ENCODE data around the gene FBXO30. TPM values are rescaled to one million over a fixed set of nuclear protein-coding genes. Genes with fewer than 3 reads are reported as not detected.

The FBXO30 gene
- total and polyA plus RNA-seq, 10 donors: 2.1 to 11.1 (median 8.7) TPM

DNA sequence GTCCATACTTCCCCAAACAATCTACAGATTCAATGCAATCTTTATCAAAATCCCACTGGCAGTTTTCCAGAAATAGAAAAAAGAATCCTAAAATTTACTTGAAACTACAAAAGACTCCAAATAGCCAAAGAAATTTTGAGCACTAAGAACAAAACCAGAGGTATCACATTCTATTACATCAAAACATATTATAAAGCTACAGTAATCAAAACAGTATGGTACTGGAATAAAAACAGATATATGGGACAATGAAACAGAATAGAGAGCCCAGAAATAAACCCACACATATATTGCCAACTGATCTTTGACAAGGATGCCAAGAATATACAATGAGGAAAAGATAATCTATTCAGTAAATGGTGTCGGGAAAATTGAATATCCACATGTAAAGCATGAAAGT lies 46.0 kb upstream of the FBXO30 start:
- no peak overlapping the region for H3K27ac ChIP-seq
- H3K9me3 ChIP-seq: peaks cover 0 to 15% (median 8%) of the 10 kb centered on the region in 8 donors
- DNase-seq: no peak
- peaks cover 3 to 27% (median 17%) of the 10 kb centered on the region in 6 donors for H3K4me1 ChIP-seq
- TF ChIP-seq POLR2AphosphoS5 (IDR thresholded peaks at IDR 0.05) (no peak), POLR2A (IDR thresholded peaks at IDR 0.05) (no peak)
- TF ChIP-seq, protein P1, sequence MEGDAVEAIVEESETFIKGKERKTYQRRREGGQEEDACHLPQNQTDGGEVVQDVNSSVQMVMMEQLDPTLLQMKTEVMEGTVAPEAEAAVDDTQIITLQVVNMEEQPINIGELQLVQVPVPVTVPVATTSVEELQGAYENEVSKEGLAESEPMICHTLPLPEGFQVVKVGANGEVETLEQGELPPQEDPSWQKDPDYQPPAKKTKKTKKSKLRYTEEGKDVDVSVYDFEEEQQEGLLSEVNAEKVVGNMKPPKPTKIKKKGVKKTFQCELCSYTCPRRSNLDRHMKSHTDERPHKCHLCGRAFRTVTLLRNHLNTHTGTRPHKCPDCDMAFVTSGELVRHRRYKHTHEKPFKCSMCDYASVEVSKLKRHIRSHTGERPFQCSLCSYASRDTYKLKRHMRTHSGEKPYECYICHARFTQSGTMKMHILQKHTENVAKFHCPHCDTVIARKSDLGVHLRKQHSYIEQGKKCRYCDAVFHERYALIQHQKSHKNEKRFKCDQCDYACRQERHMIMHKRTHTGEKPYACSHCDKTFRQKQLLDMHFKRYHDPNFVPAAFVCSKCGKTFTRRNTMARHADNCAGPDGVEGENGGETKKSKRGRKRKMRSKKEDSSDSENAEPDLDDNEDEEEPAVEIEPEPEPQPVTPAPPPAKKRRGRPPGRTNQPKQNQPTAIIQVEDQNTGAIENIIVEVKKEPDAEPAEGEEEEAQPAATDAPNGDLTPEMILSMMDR (IDR thresholded peaks at IDR 0.05 in 8 of 11, conservative IDR thresholded peaks at IDR 0.05 in 3 of 11): no peak
- no peaks in the 10 kb centered on the region for H3K27me3 ChIP-seq (replicated peaks in 1 of 7)
- 97 to 100% (median 100%) methylated on average over 1 of the region's 1 CpG for WGBS, 5 donors
- intact Hi-C loops (cut with DNase I; ENCODE audit: low total_unique reads): no loop called here
- H3K36me3 ChIP-seq: peaks cover 0 to 6% (median 0%) of the 10 kb centered on the region in 6 donors
- no peak overlapping the region for H3K4me3 ChIP-seq

DNA sequence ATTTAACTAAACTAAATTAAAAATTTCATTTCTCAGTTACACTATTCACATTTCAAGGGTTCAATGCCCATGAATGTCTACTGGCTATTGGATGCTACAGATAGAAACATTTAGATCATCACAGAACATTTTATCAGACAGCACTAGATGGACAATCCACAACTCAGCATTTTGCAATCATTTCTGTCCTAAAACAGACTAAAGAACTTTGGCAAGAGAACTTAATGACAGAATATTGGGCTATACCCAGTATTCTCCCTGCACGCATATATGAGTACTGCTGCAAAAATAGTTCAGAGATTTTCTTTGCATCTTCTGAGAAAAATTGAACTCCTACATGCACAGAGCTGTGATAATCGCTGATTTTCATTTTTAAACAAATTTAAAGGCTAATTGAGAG lies 36.1 kb upstream of the FBXO30 start:
- TF ChIP-seq, protein P1 (IDR thresholded peaks at IDR 0.05 in 8 of 11, conservative IDR thresholded peaks at IDR 0.05 in 3 of 11): no peak
- whole genome bisulfite sequencing, 5 donors: 91 to 98% (median 96%) methylated on average over 2 of the region's 2 CpGs
- Histone ChIP-seq H3K9me3 (no peaks in the 10 kb centered on the region), H3K4me1 (no peaks in the 10 kb centered on the region), H3K4me3 (no peak overlapping the region), H3K36me3 (no peaks in the 10 kb centered on the region), H3K27me3 (replicated peaks in 1 of 7) (no peaks in the 10 kb centered on the region), H3K27ac (no peak overlapping the region)
- no peak for DNase-seq
- intact Hi-C loops (cut with DNase I; ENCODE audit: low total_unique reads): no loop called here

DNA sequence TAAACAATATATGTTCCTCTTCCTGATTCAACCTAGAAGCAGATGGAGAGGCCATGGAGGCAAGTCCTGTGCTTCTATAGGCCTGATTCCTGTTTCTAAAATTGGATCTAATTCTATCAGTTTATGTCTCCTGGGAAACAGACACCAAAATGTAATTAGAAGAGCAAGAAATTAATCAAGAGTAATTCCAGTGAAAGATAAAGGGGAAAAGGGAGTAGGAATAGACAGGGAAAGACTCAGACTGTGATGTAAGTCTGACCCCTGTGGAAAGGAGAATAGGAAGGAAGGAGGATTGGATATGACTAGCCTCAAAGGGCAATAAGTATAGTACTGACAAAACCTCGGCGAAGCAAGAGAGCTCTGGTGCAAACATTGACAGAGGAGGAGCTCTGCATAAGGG lies 33.9 kb upstream of the FBXO30 start:
- TF ChIP-seq POLR2A (IDR thresholded peaks at IDR 0.05) (no peak), POLR2AphosphoS5 (IDR thresholded peaks at IDR 0.05) (no peak)
- TF ChIP-seq, protein P1 (IDR thresholded peaks at IDR 0.05 in 8 of 11, conservative IDR thresholded peaks at IDR 0.05 in 3 of 11): no peak
- intact Hi-C loops (cut with DNase I; ENCODE audit: low total_unique reads): no loop called here
- Histone ChIP-seq H3K27me3 (replicated peaks in 1 of 7) (no peaks in the 10 kb centered on the region), H3K9me3 (no peaks in the 10 kb centered on the region), H3K27ac (no peak overlapping the region), H3K4me1 (no peaks in the 10 kb centered on the region), H3K36me3 (no peaks in the 10 kb centered on the region), H3K4me3 (no peak overlapping the region)
- 69 to 86% (median 84%) methylated on average over 2 of the region's 2 CpGs for WGBS, 5 donors
- DNase-seq: no peak

DNA sequence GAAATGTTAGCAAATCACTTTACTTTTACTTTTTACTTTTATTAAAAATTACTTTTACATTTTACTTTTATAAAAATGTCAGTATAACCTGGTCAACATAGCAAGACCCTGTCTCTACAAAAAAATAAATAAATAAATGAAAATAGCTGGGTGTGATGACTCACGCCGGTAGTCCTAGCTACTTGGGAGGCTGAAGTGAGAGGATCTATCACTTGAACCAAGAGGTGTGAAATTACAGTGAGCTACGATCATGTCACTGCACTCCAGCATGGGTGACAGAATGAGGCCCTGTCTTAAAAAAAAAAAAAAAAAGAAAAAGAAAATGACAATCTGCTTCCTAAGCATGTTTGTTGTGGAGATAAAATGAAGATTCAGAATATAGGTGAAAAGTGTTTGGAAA lies 31.0 kb upstream of the FBXO30 start:
- Histone ChIP-seq H3K4me3 (no peak overlapping the region), H3K36me3 (no peaks in the 10 kb centered on the region), H3K27ac (no peak overlapping the region), H3K9me3 (no peaks in the 10 kb centered on the region), H3K4me1 (no peaks in the 10 kb centered on the region), H3K27me3 (replicated peaks in 1 of 7) (no peaks in the 10 kb centered on the region)
- 84 to 90% (median 87%) methylated on average over 3 of the region's 3 CpGs for WGBS, 5 donors
- TF ChIP-seq POLR2AphosphoS5 (IDR thresholded peaks at IDR 0.05) (no peak), POLR2A (IDR thresholded peaks at IDR 0.05) (no peak)
- TF ChIP-seq, protein P1 (IDR thresholded peaks at IDR 0.05 in 8 of 11, conservative IDR thresholded peaks at IDR 0.05 in 3 of 11): no peak
- no peak for DNase-seq
- intact Hi-C loops (cut with DNase I; ENCODE audit: low total_unique reads): no loop called here

Measured in spleen (tissue), 11 donors.